H9 (cell line): ENCODE data around the gene CADM1. TPM values are rescaled to one million over a fixed set of nuclear protein-coding genes. Genes with fewer than 3 reads are reported as not detected.

Experiments used
- DNase-seq: peaks from one replicate; pipeline ENCODE4 v3.0.0-alpha.2; 2017
- H2AFZ ChIP-seq: one replicate; pipeline ENCODE4 v1.6.1; 2013; ENCODE audit warnings: mild to moderate bottlenecking, low read length, control low read depth, moderate library complexity
- H2AK5ac ChIP-seq: 2 replicates; pipeline ENCODE4 v1.6.1; 2013; ENCODE audit warnings: low read length, control low read depth, mixed read lengths; ENCODE audit not compliant: insufficient read length
- H2BK120ac ChIP-seq: one replicate; pipeline ENCODE4 v1.6.1; 2013; ENCODE audit warnings: low read depth, mild to moderate bottlenecking, low read length, control low read depth, inconsistent platforms; ENCODE audit not compliant: poor library complexity, severe bottlenecking
- H2BK12ac ChIP-seq: 2 replicates; pipeline ENCODE4 v1.6.1; 2013; ENCODE audit warnings: low read length, control low read depth, mixed read lengths, low read depth; ENCODE audit not compliant: insufficient read length
- H2BK15ac ChIP-seq: 2 replicates; pipeline ENCODE4 v1.6.1; 2013; ENCODE audit warnings: low read depth, low read length, control low read depth
- H2BK20ac ChIP-seq: one replicate; pipeline ENCODE4 v1.6.1; 2013; ENCODE audit warnings: low read depth, mild to moderate bottlenecking, low read length, control low read depth, inconsistent platforms; ENCODE audit not compliant: poor library complexity, severe bottlenecking
- H2BK5ac ChIP-seq: 2 replicates; pipeline ENCODE4 v1.6.1; 2013; ENCODE audit warnings: low read length, control low read depth, mixed read lengths; ENCODE audit not compliant: insufficient read length
- H3K14ac ChIP-seq: 2 replicates; pipeline ENCODE4 v1.6.1; 2013; ENCODE audit warnings: low read length, control low read depth; ENCODE audit not compliant: insufficient read depth
- H3K18ac ChIP-seq: 2 replicates; pipeline ENCODE4 v1.6.1; 2013; ENCODE audit warnings: low read depth, mild to moderate bottlenecking, mixed read lengths, low read length, control low read depth; ENCODE audit not compliant: insufficient read length
- H3K23ac ChIP-seq: 2 replicates; pipeline ENCODE4 v1.6.1; 2013; ENCODE audit warnings: low read length, control low read depth, mixed read lengths, low read depth; ENCODE audit not compliant: insufficient read length
- H3K23me2 ChIP-seq: 2 replicates; pipeline ENCODE4 v1.6.1; 2013; ENCODE audit warnings: low read depth, mild to moderate bottlenecking, mixed read lengths, low read length, control low read depth; ENCODE audit not compliant: insufficient read length, poor library complexity, severe bottlenecking
- H3K27ac ChIP-seq: 2 replicates; pipeline ENCODE4 v1.5.1; 2013; ENCODE audit warnings: low read length, control low read depth, mixed read lengths, low read depth; ENCODE audit not compliant: insufficient read length
- H3K27me3 ChIP-seq: 2 replicates; pipeline ENCODE4 v1.6.1; 2013; ENCODE audit warnings: low read length, control low read depth, inconsistent platforms; ENCODE audit not compliant: insufficient read depth
- H3K4ac ChIP-seq: 2 replicates; pipeline ENCODE4 v1.6.1; 2013; ENCODE audit warnings: low read depth, mild to moderate bottlenecking, control low read depth, inconsistent platforms, low read length, moderate library complexity
- H3K4me1 ChIP-seq: 2 replicates; pipeline ENCODE4 v1.6.1; 2013; ENCODE audit warnings: low read length, control low read depth, inconsistent platforms; ENCODE audit not compliant: insufficient read depth
- H3K4me2 ChIP-seq: 2 replicates; pipeline ENCODE4 v1.6.1; 2013; ENCODE audit warnings: low read length, control low read depth, mixed read lengths; ENCODE audit not compliant: insufficient read length, insufficient read depth
- H3K56ac ChIP-seq: 2 replicates; pipeline ENCODE4 v1.6.1; 2013; ENCODE audit warnings: low read depth, mild to moderate bottlenecking, mixed read lengths, low read length, control low read depth; ENCODE audit not compliant: insufficient read length
- H3K79me1 ChIP-seq: 2 replicates; pipeline ENCODE4 v1.6.1; 2013; ENCODE audit warnings: low read depth, mild to moderate bottlenecking, moderate library complexity, low read length, control low read depth, inconsistent platforms; ENCODE audit not compliant: insufficient read depth, poor library complexity, severe bottlenecking
- H3K79me2 ChIP-seq: 2 replicates; pipeline ENCODE4 v1.6.1; 2013; ENCODE audit warnings: low read length, control low read depth, inconsistent platforms; ENCODE audit not compliant: insufficient read depth
- H3K9ac ChIP-seq: 2 replicates; pipeline ENCODE4 v1.6.1; 2013; ENCODE audit warnings: low read length, control low read depth, mixed read lengths; ENCODE audit not compliant: insufficient read length; ENCODE audit errors: extremely low read depth
- H3K9me3 ChIP-seq: one replicate; pipeline ENCODE4 v1.6.1; 2013; ENCODE audit warnings: low read depth, low read length, inconsistent platforms; ENCODE audit not compliant: control insufficient read depth
- H3T11ph ChIP-seq: one replicate; pipeline ENCODE4 v1.6.1; 2013; ENCODE audit warnings: mild to moderate bottlenecking, low read length, control low read depth, inconsistent platforms
- H4K20me1 ChIP-seq: one replicate; pipeline ENCODE4 v1.6.1; 2013; ENCODE audit not compliant: control insufficient read depth, insufficient read length, insufficient read depth
- H4K5ac ChIP-seq: 2 replicates; pipeline ENCODE4 v1.6.1; 2013; ENCODE audit warnings: low read depth, mild to moderate bottlenecking, mixed read lengths, low read length, control low read depth; ENCODE audit not compliant: insufficient read length
- H4K8ac ChIP-seq: replicated peaks from 2 replicates; pipeline ENCODE4 v1.6.1; 2013; ENCODE audit warnings: low read length, control low read depth, mixed read lengths, low read depth; ENCODE audit not compliant: insufficient read length
- H4K91ac ChIP-seq: 2 replicates; pipeline ENCODE4 v1.6.1; 2013; ENCODE audit warnings: low read depth, mild to moderate bottlenecking, moderate library complexity, mixed read lengths, low read length, control low read depth; ENCODE audit not compliant: insufficient read length
- H3K27ac Mint-ChIP-seq, 3 experiments: 2 replicates in 2 of 3; 3 replicates in 1 of 3; pipeline ENCODE4 v1.8.0; 2020 to 2021; ENCODE audit warnings: mixed read lengths in 3 of 3, mild to moderate bottlenecking in 1 of 3, moderate library complexity in 1 of 3
- H3K27me3 Mint-ChIP-seq: 2 replicates; pipeline ENCODE4 v1.8.0; 2021; ENCODE audit warnings: low read depth, mild to moderate bottlenecking, moderate library complexity, mixed read lengths
- H3K36me3 Mint-ChIP-seq, 3 experiments: 2 replicates in 2 of 3; 3 replicates in 1 of 3; pipeline ENCODE4 v1.8.0; 2020 to 2021; ENCODE audit warnings: low read depth in 3 of 3, mixed read lengths in 3 of 3; ENCODE audit not compliant: insufficient read depth in 1 of 3
- H3K4me1 Mint-ChIP-seq, 2 experiments: 2 replicates each; pipeline ENCODE4 v1.8.0; 2020; ENCODE audit warnings: mixed read lengths in 2 of 2
- H3K4me3 Mint-ChIP-seq, 2 experiments: 2 replicates in 1 of 2; 3 replicates in 1 of 2; pipeline ENCODE4 v1.8.0; 2020 to 2021; ENCODE audit warnings: mild to moderate bottlenecking in 2 of 2, mixed read lengths in 2 of 2, moderate library complexity in 1 of 2
- H3K9me3 Mint-ChIP-seq, 2 experiments: 2 replicates in 1 of 2; 3 replicates in 1 of 2; pipeline ENCODE4 v1.8.0; 2020; ENCODE audit warnings: mild to moderate bottlenecking in 2 of 2, mixed read lengths in 2 of 2, moderate library complexity in 1 of 2
- CTCF ChIP-seq: fragments of 200-600 bp; sonication (generic); conservative IDR thresholded peaks from 3 replicates; pipeline ENCODE4 v1.8.0; 2021; ENCODE audit warnings: antibody characterized with exemption, mild to moderate bottlenecking
- WGBS: extraction: QIAGEN DNeasy Blood & Tissue Kit; methylation state at CpG from one replicate; pipeline ENCODE4 v1.1.7; 2013; ENCODE audit warnings: missing lambda C conversion rate, low lambda C conversion rate, mixed read lengths; ENCODE audit not compliant: insufficient read length; ENCODE audit errors: extremely low coverage; 5-methylcytosine and 5-hydroxymethylcytosine counted together
- total RNA-seq: library from RNA; stranded (reverse); gene quantifications from 2 replicates; pipeline ENCODE4 v1.2.1, GENCODE V29; 2021

The CADM1 gene
- total RNA-seq, 1 experiment from 2014 or later: 11.9 TPM

GRCh38 chr11:115425816-115426215 is 78.4 kb downstream of the CADM1 start:
- no peaks in the 10 kb centered on the region for H4K20me1 ChIP-seq
- no peaks in the 10 kb centered on the region for H3K27me3 ChIP-seq
- no peak overlapping the region for H2AK5ac ChIP-seq
- no CpG with 5 or more reads among the region's 7 CpGs for WGBS
- H3K4me3 Mint-ChIP-seq: no peak overlapping the region
- H3K18ac ChIP-seq: no peak overlapping the region
- H2BK20ac ChIP-seq: no peak overlapping the region
- no peaks in the 10 kb centered on the region for H3K9me3 ChIP-seq
- H2BK5ac ChIP-seq: no peak overlapping the region
- H2BK120ac ChIP-seq: no peak overlapping the region
- H4K91ac ChIP-seq: no peak overlapping the region
- H3K4ac ChIP-seq: no peak overlapping the region
- peaks cover 3% of the 10 kb centered on the region; the same call in 1 of the 2 replicates for H3K4me1 ChIP-seq
- H3K23me2 ChIP-seq: no peaks in the 10 kb centered on the region
- H3K36me3 Mint-ChIP-seq: no peaks in the 10 kb centered on the region
- no peak overlapping the region for H4K5ac ChIP-seq
- no peak for TF ChIP-seq CTCF
- no peak overlapping the region for H2AFZ ChIP-seq
- no peak overlapping the region for H3K23ac ChIP-seq
- no peak overlapping the region for H3K14ac ChIP-seq
- no peak overlapping the region for H3K9ac ChIP-seq
- DNase-seq: no peak
- H3K4me2 ChIP-seq: no peak overlapping the region
- H3T11ph ChIP-seq: no peak overlapping the region
- no peak overlapping the region for H3K27ac ChIP-seq
- no peak overlapping the region for H4K8ac ChIP-seq
- peaks cover 26 to 37% of the 10 kb centered on the region in 2 experiments for H3K4me1 Mint-ChIP-seq
- no peak overlapping the region for H2BK15ac ChIP-seq
- no peaks in the 10 kb centered on the region for H3K79me1 ChIP-seq
- H3K27me3 Mint-ChIP-seq: no peaks in the 10 kb centered on the region; the same call in 1 of the 2 replicates
- H3K79me2 ChIP-seq: no peaks in the 10 kb centered on the region
- H3K9me3 Mint-ChIP-seq: no peaks in the 10 kb centered on the region
- H2BK12ac ChIP-seq: no peak overlapping the region
- H3K56ac ChIP-seq: no peak overlapping the region
- no peak overlapping the region for H3K27ac Mint-ChIP-seq
